Measurements from ENCODE around the gene C9orf50. TPM values are rescaled to one million over a fixed set of nuclear protein-coding genes. Genes with fewer than 3 reads are reported as not detected.

C9orf50 gene
- total RNA-seq, 2 donors from 2014 or later, result not detected

DNA sequence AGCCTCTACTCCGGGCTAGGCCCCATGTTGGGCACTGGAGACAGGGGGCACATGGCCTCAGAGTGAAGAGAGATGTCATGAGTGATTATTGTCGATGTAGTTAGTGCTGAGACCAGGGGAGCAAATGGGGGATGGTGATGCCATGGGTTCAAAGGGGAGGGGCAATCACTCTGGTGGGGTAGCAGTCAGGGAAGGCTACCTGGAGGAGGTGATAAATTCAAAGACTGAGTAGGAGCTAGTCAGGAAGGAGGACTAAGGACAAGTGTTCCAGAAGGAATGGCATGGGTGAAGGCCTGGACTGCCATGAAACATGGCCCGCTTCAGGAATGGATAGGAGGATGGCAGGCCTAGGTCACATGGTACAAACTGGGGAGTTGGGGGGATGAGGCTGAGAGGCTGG, 41.6 kb downstream of the C9orf50 start:
- Histone ChIP-seq H3K36me3 (no peaks in the 10 kb centered on the region), H3K4me3 (no peak overlapping the region), H3K27me3 (no peaks in the 10 kb centered on the region), H3K4me1 (peaks cover 0 to 7% of the 10 kb centered on the region in 2 donors), H3K9me3 (no peaks in the 10 kb centered on the region), H3K27ac (no peak overlapping the region)
- TF ChIP-seq, protein P1, sequence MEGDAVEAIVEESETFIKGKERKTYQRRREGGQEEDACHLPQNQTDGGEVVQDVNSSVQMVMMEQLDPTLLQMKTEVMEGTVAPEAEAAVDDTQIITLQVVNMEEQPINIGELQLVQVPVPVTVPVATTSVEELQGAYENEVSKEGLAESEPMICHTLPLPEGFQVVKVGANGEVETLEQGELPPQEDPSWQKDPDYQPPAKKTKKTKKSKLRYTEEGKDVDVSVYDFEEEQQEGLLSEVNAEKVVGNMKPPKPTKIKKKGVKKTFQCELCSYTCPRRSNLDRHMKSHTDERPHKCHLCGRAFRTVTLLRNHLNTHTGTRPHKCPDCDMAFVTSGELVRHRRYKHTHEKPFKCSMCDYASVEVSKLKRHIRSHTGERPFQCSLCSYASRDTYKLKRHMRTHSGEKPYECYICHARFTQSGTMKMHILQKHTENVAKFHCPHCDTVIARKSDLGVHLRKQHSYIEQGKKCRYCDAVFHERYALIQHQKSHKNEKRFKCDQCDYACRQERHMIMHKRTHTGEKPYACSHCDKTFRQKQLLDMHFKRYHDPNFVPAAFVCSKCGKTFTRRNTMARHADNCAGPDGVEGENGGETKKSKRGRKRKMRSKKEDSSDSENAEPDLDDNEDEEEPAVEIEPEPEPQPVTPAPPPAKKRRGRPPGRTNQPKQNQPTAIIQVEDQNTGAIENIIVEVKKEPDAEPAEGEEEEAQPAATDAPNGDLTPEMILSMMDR (IDR thresholded peaks at IDR 0.05), result no peak
- no peak for DNase-seq (ENCODE audit: low spot score)

DNA sequence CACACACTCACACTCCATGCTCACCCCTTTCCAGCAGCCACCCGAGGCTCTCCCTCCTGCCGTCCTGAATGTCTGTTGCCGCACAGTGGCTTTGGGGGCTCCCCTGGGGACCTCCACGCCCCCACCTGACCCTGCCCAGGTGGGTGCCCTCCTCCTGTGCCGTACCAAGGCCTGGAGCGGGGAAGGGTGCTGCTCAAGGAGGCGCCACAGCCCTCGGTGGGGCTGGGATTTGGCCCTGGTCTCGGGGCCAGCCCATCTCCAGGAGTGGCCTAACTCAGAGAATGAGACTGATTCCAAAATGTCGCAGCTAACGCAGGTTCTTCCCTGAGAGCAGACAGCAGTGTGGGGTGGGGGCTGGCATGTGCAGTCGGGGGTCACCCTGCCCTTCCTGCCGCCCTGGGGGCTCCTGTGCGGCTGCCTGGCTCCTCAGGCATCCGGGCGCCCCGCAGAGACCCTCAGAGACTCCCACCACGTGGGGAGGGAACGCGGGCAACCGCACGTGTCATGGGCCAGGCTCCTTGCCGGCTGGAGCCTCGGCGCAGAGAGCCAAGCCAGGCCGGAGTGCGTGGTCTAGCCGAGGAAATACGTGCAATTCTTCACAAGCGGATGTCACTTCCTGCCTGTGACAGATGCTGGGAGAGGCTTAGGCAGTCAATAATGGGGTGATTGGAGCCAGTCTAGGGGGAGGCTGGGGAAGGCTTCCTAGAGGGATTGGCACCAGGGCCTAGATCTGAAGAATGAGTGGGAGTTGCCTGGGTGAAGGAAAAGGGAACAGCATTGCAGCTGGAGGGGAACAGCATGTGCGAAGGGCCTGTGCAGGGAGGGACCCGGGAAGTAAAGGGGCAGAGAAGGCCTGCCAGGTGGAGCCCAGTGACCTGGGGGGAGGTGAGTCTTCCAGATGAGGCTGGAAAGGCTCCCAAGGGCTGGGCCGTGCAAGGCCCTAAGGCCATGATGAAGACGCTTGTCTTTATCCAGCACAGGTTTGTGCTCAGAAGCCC, 44.1 kb downstream of the C9orf50 start:
- no peaks in the 10 kb centered on the region for H3K36me3 ChIP-seq
- DNase-seq (ENCODE audit: low spot score), result no peak
- H3K27me3 ChIP-seq, result no peaks in the 10 kb centered on the region
- peaks cover 0 to 5% of the 10 kb centered on the region in 2 donors for H3K4me1 ChIP-seq
- TF ChIP-seq, protein P1 (IDR thresholded peaks at IDR 0.05), result no peak
- H3K27ac ChIP-seq, result peak overlapping the region in 1 of 2 donors; percentile 42
- no peak overlapping the region for H3K4me3 ChIP-seq
- H3K9me3 ChIP-seq, result no peaks in the 10 kb centered on the region

DNA sequence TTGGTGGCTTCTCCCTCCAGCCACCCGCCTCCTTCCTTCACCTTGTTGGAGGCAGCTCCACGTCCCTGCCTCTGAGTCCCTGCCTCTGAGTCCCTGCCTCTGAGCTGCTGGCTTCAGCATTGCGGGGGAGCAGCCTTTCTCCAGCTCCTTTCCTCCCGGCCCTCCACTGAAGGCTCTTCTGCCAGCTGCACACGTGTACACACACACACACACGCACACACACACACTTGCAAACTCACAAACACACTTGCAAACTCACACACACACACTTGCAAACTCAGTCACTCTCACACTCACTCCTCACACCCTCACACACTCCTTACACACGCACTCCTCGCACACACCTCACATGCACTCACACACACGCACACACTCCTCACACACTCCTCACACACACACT, 45.1 kb downstream of the C9orf50 start:
- Histone ChIP-seq H3K9me3 (no peaks in the 10 kb centered on the region), H3K27me3 (no peaks in the 10 kb centered on the region), H3K4me1 (peaks cover 0 to 9% of the 10 kb centered on the region in 2 donors), H3K36me3 (no peaks in the 10 kb centered on the region), H3K27ac (no peak overlapping the region), H3K4me3 (no peak overlapping the region)
- DNase-seq (ENCODE audit: low spot score), result no peak
- TF ChIP-seq, protein P1 (IDR thresholded peaks at IDR 0.05), result no peak

DNA sequence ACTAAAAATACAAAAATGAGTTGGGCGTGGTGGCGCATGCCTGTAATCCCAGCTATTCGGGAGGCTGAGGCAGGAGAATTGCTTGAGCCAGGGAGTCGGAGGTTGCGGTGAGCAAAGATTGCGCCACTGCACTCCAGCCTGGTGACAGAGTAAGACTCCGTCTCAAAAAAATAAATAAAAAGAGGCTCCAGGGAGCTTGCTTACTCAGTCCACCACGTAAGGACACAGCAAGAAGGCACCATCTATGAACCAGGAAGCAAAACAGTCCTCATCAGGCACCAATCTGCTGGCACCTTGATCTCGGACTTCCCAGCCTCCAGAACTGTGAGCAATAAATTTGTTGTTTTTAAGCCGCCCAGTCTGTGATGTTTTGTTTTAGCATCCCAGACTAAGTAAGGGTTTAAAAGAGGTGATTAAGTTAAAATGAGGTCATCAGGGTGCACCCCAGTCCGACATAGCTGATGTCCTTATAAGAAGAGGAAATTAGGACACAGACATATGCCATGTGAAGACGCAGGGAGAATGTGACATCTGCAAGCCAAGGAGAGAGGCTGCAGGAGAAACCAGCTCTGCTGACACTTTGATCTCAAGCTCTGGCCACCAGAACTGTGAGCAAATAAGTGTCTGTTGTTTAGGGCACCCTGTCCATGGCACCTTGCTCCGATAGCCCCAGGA, 45.9 kb downstream of the C9orf50 start:
- TF ChIP-seq, protein P1 (IDR thresholded peaks at IDR 0.05), result no peak
- no peak overlapping the region for H3K4me3 ChIP-seq
- no peaks in the 10 kb centered on the region for H3K36me3 ChIP-seq
- H3K27ac ChIP-seq, result no peak overlapping the region
- no peaks in the 10 kb centered on the region for H3K27me3 ChIP-seq
- DNase-seq (ENCODE audit: low spot score), result no peak
- no peaks in the 10 kb centered on the region for H3K9me3 ChIP-seq
- peaks cover 0 to 16% of the 10 kb centered on the region in 2 donors for H3K4me1 ChIP-seq

DNA sequence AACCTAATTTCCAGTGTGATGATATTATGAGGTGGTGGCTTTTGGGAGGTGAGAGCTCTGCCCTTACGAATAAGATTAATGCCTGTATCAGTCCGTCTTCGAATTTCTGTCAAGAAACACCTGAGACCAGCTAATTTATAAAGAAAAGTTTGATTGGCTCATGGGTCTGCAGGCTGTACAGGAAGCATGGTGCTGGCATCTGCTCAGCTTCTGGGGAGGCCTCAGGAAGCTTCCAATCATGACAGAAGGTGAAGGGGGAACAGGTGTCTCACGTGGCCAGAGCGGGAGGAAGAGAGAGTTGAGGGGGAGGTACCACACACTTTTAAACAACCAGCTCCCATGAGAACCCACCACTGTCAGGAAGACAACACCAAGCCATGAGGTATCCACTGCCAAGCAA, 46.9 kb downstream of the C9orf50 start:
- Histone ChIP-seq H3K4me3 (no peak overlapping the region), H3K4me1 (peaks cover 0 to 27% of the 10 kb centered on the region in 2 donors), H3K36me3 (no peaks in the 10 kb centered on the region), H3K27me3 (no peaks in the 10 kb centered on the region), H3K9me3 (no peaks in the 10 kb centered on the region), H3K27ac (no peak overlapping the region)
- TF ChIP-seq, protein P1 (IDR thresholded peaks at IDR 0.05), result no peak
- no peak for DNase-seq (ENCODE audit: low spot score)

Data from right atrium auricular region (tissue), 2 donors.